ENCODE results near the gene DLEC1.

Gene DLEC1

DNA sequence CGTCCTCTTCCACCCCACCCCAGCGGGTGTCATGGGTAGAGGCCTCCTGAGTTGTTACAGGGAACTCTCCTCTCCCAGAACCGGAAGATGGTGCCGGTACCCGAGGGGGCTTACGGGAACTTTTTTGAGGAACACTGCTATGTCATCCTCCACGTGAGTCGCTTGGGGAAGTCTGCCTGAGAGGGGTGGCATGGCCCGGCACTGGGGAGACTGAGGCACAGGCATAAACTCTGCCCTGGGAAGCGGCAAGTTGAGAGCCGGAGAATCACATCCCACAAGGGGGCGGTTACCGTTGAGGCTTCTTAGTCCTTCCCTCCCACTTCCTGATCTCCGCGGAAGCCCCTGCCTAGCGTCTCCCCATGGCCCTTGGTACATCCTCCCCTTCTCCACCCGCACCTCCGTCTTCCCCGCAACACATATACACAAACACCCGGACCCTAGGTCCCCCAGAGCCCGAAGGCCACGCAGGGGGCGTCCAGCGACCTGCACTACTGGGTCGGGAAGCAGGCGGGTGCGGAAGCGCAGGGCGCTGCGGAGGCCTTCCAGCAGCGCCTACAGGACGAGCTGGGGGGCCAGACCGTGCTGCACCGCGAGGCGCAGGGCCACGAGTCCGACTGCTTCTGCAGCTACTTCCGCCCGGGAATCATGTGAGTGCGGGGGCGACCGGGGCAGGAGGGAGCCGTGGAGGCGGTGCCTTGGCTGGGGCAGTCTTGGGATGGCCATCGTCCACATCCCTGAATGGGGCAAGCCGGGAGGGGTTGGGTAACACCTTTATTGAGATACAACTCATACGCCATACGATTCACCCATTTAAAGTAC, 45.0 kb upstream of the DLEC1 start:
- H3K4me3 ChIP-seq (ENCODE audit: low read depth, low read length) = peak overlapping the region; percentile 52
- no peaks in the 10 kb centered on the region for H3K4me1 ChIP-seq
- peak overlapping the region; percentile 99 for H2AFZ ChIP-seq
- H3K4me2 ChIP-seq (ENCODE audit: low read length) = peak overlapping the region; percentile 57
- peak overlapping the region; percentile 21 for H3K9ac ChIP-seq
- no peaks in the 10 kb centered on the region for H3K79me2 ChIP-seq
- H3K36me3 ChIP-seq (ENCODE audit: control insufficient read depth, insufficient read depth, low read length) = no peaks in the 10 kb centered on the region
- no peaks in the 10 kb centered on the region for H3K9me3 ChIP-seq (ENCODE audit: control insufficient read depth, low read length)
- TF ChIP-seq, protein P1, sequence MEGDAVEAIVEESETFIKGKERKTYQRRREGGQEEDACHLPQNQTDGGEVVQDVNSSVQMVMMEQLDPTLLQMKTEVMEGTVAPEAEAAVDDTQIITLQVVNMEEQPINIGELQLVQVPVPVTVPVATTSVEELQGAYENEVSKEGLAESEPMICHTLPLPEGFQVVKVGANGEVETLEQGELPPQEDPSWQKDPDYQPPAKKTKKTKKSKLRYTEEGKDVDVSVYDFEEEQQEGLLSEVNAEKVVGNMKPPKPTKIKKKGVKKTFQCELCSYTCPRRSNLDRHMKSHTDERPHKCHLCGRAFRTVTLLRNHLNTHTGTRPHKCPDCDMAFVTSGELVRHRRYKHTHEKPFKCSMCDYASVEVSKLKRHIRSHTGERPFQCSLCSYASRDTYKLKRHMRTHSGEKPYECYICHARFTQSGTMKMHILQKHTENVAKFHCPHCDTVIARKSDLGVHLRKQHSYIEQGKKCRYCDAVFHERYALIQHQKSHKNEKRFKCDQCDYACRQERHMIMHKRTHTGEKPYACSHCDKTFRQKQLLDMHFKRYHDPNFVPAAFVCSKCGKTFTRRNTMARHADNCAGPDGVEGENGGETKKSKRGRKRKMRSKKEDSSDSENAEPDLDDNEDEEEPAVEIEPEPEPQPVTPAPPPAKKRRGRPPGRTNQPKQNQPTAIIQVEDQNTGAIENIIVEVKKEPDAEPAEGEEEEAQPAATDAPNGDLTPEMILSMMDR (IDR thresholded peaks at IDR 0.05) = no peak
- no peaks in the 10 kb centered on the region for H3K27me3 ChIP-seq (ENCODE audit: control insufficient read depth, insufficient read depth, low read length)
- H3K27ac ChIP-seq = peak overlapping the region; percentile 22

DNA sequence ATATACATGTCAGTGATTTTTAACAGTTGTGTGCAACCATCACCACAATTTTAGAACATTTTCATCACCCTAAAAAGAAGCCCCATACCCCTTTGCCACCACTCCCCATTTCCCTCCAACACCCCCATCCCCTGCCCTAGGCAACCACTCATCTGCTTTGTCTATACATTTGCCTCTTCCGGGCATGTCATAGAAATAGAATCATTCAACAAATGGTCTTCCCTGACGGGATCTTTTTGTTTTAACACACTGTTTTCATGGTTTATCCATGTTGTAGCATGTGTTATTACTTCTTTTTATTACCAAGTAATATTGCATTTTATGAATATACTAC, 44.4 kb upstream of the DLEC1 start:
- H3K9ac ChIP-seq = no peak overlapping the region
- peak overlapping the region; percentile 52 for H3K4me3 ChIP-seq (ENCODE audit: low read depth, low read length)
- H3K9me3 ChIP-seq (ENCODE audit: control insufficient read depth, low read length) = no peaks in the 10 kb centered on the region
- H3K79me2 ChIP-seq = no peaks in the 10 kb centered on the region
- no peaks in the 10 kb centered on the region for H3K27me3 ChIP-seq (ENCODE audit: control insufficient read depth, insufficient read depth, low read length)
- H3K27ac ChIP-seq = no peak overlapping the region
- H3K4me1 ChIP-seq = no peaks in the 10 kb centered on the region
- H2AFZ ChIP-seq = peak overlapping the region; percentile 99
- TF ChIP-seq, protein P1 (IDR thresholded peaks at IDR 0.05) = no peak
- no peaks in the 10 kb centered on the region for H3K36me3 ChIP-seq (ENCODE audit: control insufficient read depth, insufficient read depth, low read length)
- H3K4me2 ChIP-seq (ENCODE audit: low read length) = peak overlapping the region; percentile 57

DNA sequence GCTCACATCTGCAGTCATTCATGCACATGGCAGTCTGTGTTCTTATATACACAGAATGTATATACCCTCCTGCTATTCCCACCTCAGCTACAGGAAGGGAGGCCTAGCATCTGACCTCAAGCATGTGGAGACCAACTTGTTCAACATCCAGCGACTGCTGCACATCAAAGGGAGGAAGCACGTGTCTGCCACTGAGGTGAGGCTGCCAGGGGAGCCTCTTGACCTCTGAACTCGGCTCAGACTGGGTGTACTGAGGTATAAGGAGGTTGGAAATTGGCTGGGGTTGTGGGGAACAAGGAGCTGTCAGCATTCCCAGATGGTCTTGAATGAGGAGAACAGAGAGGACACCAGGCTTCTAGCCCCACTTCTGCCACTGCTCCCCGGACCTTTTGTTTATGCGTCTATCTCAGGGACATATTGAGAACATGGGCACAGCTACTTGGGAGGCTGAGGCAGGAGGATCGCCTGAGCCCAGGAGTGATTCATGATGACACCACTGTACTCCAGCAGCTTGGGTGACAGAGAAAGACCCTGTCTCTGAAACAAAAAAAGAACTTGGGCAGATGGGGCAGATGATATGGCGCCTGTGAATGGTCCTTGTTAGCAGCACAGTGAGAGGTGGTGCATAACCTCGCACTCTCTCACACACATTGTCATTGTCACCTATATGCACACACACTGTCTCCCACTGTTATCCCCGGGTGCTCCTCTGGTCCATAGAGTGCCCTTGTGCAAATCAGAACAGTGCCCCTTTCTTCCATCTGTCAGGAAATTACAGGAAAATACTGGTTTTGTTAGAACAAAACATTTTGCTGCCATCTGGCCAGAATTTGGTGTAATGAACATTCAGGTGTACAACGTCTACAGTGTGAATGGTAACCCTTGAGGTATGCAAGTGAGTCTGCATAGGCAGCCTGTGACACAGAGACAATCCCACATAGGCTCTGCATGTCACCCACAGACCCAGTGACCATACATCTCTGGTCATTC, 43.1 kb upstream of the DLEC1 start:
- TF ChIP-seq, protein P1 (IDR thresholded peaks at IDR 0.05) = no peak
- no peak overlapping the region for H3K4me2 ChIP-seq (ENCODE audit: low read length)
- H3K4me1 ChIP-seq = no peaks in the 10 kb centered on the region
- no peak overlapping the region for H3K27ac ChIP-seq
- no peaks in the 10 kb centered on the region for H3K79me2 ChIP-seq
- H3K4me3 ChIP-seq (ENCODE audit: low read depth, low read length) = no peak overlapping the region
- no peaks in the 10 kb centered on the region for H3K9me3 ChIP-seq (ENCODE audit: control insufficient read depth, low read length)
- H3K27me3 ChIP-seq (ENCODE audit: control insufficient read depth, insufficient read depth, low read length) = no peaks in the 10 kb centered on the region
- H3K36me3 ChIP-seq (ENCODE audit: control insufficient read depth, insufficient read depth, low read length) = no peaks in the 10 kb centered on the region
- H2AFZ ChIP-seq = no peak overlapping the region
- H3K9ac ChIP-seq = no peak overlapping the region

DNA sequence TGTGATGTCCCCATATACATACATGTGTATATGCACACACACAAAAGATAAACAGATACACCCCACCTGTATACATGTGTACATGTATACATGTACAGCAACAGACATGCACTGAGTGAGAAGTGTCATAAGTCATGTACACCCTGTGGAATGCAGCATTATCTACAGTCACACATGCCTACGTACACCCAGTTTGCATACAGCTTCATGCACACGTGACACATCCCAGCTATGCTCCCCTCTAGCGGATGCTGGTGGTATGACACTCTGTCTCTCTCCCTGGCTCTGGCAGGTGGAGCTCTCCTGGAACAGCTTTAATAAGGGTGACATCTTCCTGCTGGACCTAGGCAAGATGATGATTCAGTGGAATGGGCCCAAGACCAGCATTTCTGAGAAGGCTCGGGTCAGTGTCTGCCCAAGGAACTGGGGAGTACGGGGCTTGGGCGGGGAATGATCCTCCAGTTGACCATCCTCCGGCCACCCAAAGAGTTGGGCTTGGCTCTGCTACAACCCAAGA, 42.2 kb upstream of the DLEC1 start:
- no peaks in the 10 kb centered on the region for H3K4me1 ChIP-seq
- H2AFZ ChIP-seq = no peak overlapping the region
- H3K27me3 ChIP-seq (ENCODE audit: control insufficient read depth, insufficient read depth, low read length) = no peaks in the 10 kb centered on the region
- H3K4me3 ChIP-seq (ENCODE audit: low read depth, low read length) = no peak overlapping the region
- no peaks in the 10 kb centered on the region for H3K36me3 ChIP-seq (ENCODE audit: control insufficient read depth, insufficient read depth, low read length)
- no peak overlapping the region for H3K4me2 ChIP-seq (ENCODE audit: low read length)
- no peaks in the 10 kb centered on the region for H3K79me2 ChIP-seq
- no peak overlapping the region for H3K27ac ChIP-seq
- H3K9me3 ChIP-seq (ENCODE audit: control insufficient read depth, low read length) = no peaks in the 10 kb centered on the region
- no peak overlapping the region for H3K9ac ChIP-seq
- TF ChIP-seq, protein P1 (IDR thresholded peaks at IDR 0.05) = peak; percentile 96
